Upper lobe of left lung (tissue), 4 donors: ENCODE results near the gene YPEL2.

Experiments used
- CTCF ChIP-seq, 6 experiments: fragments of 450-650 bp in 4 of 6; fragments of 200-600 bp in 2 of 6; sonication (generic) in 2 of 6; IDR thresholded peaks; one replicate each; pipeline ENCODE4 v1.5.1; 2016 to 2019; ENCODE audit warnings: antibody characterized with exemption in 6 of 6
- EP300 ChIP-seq, 4 donors: sonication (generic); formaldehyde crosslinking; IDR thresholded peaks; one replicate each; pipeline ENCODE4 v1.5.1; 2017; ENCODE audit warnings: antibody characterized with exemption in 4 of 4, control low read depth in 2 of 4
- POLR2A ChIP-seq, 4 donors: fragments of 450-650 bp; IDR thresholded peaks; one replicate each; pipeline ENCODE4 v1.5.1; 2016 to 2017; ENCODE audit warnings: antibody characterized with exemption in 4 of 4, mild to moderate bottlenecking in 2 of 4

GRCh38 chr17:59349178-59349577 lies 17.7 kb downstream of the YPEL2 start:
- TF ChIP-seq CTCF (IDR thresholded peaks at IDR 0.05) = no peak
- TF ChIP-seq POLR2A (IDR thresholded peaks at IDR 0.05) = no peak
- no peak for TF ChIP-seq EP300 (IDR thresholded peaks at IDR 0.05)
